ENCODE measurements around the gene SYT1.

DNA sequence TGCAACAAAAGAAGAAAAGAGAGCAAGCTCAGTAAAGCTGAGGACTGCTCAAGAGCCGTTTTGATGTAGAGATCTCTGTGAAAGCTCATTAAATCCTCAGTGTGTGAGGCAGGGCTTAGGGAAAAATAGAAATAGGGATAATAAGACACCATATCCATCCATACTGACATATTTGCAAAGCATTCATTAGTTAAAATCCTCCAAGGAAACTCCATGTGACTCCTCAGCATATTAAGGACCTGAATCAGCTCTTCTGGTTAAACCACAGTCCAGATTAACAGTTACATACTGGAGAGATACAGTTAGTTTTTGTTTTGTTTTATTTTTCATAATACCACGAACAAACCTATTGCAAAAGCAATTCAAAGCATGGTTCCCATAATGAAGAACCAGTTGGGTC lies 538.0 kb downstream of the SYT1 start:
- TF ChIP-seq, protein P1, sequence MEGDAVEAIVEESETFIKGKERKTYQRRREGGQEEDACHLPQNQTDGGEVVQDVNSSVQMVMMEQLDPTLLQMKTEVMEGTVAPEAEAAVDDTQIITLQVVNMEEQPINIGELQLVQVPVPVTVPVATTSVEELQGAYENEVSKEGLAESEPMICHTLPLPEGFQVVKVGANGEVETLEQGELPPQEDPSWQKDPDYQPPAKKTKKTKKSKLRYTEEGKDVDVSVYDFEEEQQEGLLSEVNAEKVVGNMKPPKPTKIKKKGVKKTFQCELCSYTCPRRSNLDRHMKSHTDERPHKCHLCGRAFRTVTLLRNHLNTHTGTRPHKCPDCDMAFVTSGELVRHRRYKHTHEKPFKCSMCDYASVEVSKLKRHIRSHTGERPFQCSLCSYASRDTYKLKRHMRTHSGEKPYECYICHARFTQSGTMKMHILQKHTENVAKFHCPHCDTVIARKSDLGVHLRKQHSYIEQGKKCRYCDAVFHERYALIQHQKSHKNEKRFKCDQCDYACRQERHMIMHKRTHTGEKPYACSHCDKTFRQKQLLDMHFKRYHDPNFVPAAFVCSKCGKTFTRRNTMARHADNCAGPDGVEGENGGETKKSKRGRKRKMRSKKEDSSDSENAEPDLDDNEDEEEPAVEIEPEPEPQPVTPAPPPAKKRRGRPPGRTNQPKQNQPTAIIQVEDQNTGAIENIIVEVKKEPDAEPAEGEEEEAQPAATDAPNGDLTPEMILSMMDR (IDR thresholded peaks at IDR 0.05; ENCODE audit: insufficient read depth, low read depth, low read length): no peak
- no peak for TF ChIP-seq EZH2 (IDR thresholded peaks at IDR 0.05; ENCODE audit: insufficient read depth, low read length)

All from astrocyte (in vitro differentiated cells and primary cell).